Upper lobe of left lung (tissue), 4 donors: Measurements from ENCODE around the gene TNN.

ENCODE experiments used
- CTCF ChIP-seq, 6 experiments: fragments of 450-650 bp in 4 of 6; fragments of 200-600 bp in 2 of 6; sonication (generic) in 2 of 6; IDR thresholded peaks; one replicate each; pipeline ENCODE4 v1.5.1; 2016 to 2019; ENCODE audit warnings: antibody characterized with exemption in 6 of 6
- EP300 ChIP-seq, 4 donors: sonication (generic); formaldehyde crosslinking; IDR thresholded peaks; one replicate each; pipeline ENCODE4 v1.5.1; 2017; ENCODE audit warnings: antibody characterized with exemption in 4 of 4, control low read depth in 2 of 4

GRCh38 chr1:175067362-175068106 lies at the start of gene TNN:
- TF ChIP-seq CTCF (IDR thresholded peaks at IDR 0.05) (no peak), EP300 (IDR thresholded peaks at IDR 0.05) (no peak)
